Measurements from ENCODE around the gene RPS6KA5.
"Not testable (repeated sequence)": the region's sequence is repeated elsewhere in the genome, so short reads cannot be mapped to it uniquely, and the experiment has no call there.

Gene RPS6KA5

DNA sequence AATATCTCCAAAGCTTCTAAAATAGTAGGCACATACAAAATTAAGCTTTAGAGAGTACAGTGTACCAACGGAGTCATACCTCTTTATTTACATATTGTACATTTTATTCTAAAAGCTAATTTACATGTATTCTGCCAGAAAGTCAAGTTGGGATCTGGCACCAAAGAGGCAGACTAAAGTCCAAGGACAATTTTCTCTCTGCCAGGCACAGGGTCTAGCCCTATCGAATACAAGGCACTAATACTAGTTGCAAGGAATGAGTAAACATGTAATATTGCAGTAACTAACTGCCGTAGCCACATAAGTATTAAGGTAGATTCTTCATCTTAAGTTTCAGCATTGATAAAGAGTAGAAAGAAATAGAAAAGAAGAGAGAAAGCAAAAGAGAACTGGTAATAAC lies 93.9 kb downstream of the RPS6KA5 start:
- no peak overlapping the region for H3K27ac Mint-ChIP-seq
- H3K27me3 Mint-ChIP-seq: no peaks in the 10 kb centered on the region
- H3K9me3 Mint-ChIP-seq: no peaks in the 10 kb centered on the region
- H3K36me3 Mint-ChIP-seq (ENCODE audit: low read depth): peaks cover 26% of the 10 kb centered on the region
- no peak overlapping the region for H3K4me3 Mint-ChIP-seq
- H3K4me1 Mint-ChIP-seq (ENCODE audit: low read depth): peaks cover 37% of the 10 kb centered on the region

- Mint-ChIP-seq H3K36me3 (ENCODE audit: low read depth) (peaks cover 27% of the 10 kb centered on the region), H3K4me1 (ENCODE audit: low read depth) (peaks cover 31% of the 10 kb centered on the region), H3K9me3 (no peaks in the 10 kb centered on the region), H3K27ac (no peak overlapping the region), H3K27me3 (no peaks in the 10 kb centered on the region), H3K4me3 (no peak overlapping the region)
Measured at GRCh38 chr14:90965765-90966164, 94.7 kb downstream of the RPS6KA5 start.

DNA sequence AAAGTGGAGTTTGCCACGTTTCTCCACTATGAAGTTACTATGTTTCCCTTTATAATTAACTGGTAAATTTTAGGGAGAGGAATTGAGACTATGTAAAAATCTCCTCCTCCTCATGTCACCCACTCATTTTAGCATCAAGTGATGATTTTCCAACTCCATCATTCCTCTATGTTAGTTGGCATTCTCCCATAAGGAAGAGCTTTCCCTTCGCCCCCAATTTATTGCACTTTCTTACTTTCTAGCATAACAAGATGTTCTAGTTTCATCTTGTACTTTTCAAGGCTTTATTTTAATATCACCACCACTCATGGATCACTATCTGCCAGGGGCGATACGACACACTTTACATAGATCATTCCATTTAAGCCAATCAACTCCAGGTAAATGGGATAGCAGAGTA lies 97.1 kb downstream of the RPS6KA5 start:
- H3K27me3 Mint-ChIP-seq: no peaks in the 10 kb centered on the region
- no peak overlapping the region for H3K4me3 Mint-ChIP-seq
- H3K27ac Mint-ChIP-seq: no peak overlapping the region
- H3K4me1 Mint-ChIP-seq (ENCODE audit: low read depth): peaks cover 7% of the 10 kb centered on the region
- H3K36me3 Mint-ChIP-seq (ENCODE audit: low read depth): peaks cover 34% of the 10 kb centered on the region
- no peaks in the 10 kb centered on the region for H3K9me3 Mint-ChIP-seq

DNA sequence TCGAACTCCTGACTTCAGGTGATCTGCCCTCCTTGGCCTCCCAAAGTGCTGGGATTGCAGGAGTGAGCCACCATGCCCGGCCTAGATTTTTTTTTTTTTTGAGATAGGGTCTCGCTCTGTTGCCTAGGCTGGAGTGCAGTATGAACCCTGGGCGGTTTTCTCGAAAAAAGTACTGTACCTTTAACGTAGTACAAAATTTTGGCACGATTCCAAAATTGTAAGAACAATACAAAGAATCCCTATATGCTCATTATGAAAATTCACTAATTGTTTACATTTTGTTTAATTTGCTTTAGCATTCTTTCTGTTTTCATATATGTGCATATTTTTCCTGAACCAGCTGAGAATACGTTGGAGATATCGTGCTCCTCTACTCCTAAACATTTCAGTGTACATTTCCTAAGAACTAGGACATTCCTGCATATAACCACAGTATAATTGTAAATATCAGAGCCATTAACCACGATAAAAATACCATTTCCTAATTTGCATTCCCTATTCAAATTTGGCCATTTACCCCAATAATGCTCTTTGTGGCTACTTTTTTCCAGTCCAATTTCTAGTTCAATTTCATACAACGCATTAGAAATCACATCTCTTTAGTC lies 97.8 kb downstream of the RPS6KA5 start:
- peaks cover 35% of the 10 kb centered on the region for H3K36me3 Mint-ChIP-seq (ENCODE audit: low read depth)
- no peaks in the 10 kb centered on the region for H3K9me3 Mint-ChIP-seq
- H3K27ac Mint-ChIP-seq: no peak overlapping the region
- no peak overlapping the region for H3K4me3 Mint-ChIP-seq
- no peaks in the 10 kb centered on the region for H3K4me1 Mint-ChIP-seq (ENCODE audit: low read depth)
- no peaks in the 10 kb centered on the region for H3K27me3 Mint-ChIP-seq

- Mint-ChIP-seq H3K27me3 (no peaks in the 10 kb centered on the region), H3K27ac (no peak overlapping the region), H3K4me3 (no peak overlapping the region), H3K4me1 (ENCODE audit: low read depth) (no peaks in the 10 kb centered on the region), H3K9me3 (peaks cover 5% of the 10 kb centered on the region), H3K36me3 (ENCODE audit: low read depth) (peaks cover 45% of the 10 kb centered on the region)
Measured at GRCh38 chr14:90960818-90961217, 99.6 kb downstream of the RPS6KA5 start.

DNA sequence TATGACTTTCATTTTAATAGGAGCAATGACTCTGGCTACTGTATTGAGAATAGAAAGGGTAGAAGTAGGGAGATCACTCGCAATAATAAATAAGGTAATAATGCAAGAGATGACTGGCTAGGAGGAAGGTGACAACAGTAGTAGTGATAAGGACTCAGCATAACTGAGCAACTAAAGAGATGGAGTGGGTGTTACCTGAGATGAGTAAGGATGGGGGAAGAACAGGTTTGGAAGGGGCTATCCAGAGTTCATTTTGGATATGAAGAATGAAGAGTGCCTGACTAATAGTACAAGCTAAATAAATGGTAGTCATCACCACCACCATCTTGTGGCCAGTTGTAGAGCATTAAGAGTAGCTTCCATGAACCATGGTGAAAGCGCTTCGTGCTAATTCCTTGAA lies 101.1 kb downstream of the RPS6KA5 start:
- peaks cover 52% of the 10 kb centered on the region for H3K36me3 Mint-ChIP-seq (ENCODE audit: low read depth)
- H3K27me3 Mint-ChIP-seq: no peaks in the 10 kb centered on the region
- peaks cover 14% of the 10 kb centered on the region for H3K9me3 Mint-ChIP-seq
- H3K4me1 Mint-ChIP-seq (ENCODE audit: low read depth): no peaks in the 10 kb centered on the region
- no peak overlapping the region for H3K27ac Mint-ChIP-seq
- H3K4me3 Mint-ChIP-seq: no peak overlapping the region

DNA sequence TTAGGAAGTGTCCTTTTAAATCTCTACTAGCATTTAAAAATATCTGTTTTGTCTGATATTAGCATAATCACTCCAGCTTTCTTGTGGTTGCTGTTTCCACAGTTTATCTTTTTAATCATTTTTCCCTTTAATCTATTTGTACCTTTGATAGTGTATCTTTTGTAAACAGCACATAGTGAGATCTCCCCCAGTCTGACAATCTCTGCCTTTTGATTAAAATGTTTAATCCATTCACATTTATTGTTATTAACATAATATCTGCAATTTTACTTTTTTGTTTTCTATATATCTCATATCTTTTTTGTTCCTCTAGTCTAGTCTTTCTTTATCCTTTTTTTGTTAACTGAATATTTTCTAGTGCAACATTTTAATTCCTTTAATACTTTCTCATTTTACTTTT lies 104.2 kb downstream of the RPS6KA5 start:
- Mint-ChIP-seq H3K4me1 (ENCODE audit: low read depth) (no peaks in the 10 kb centered on the region), H3K36me3 (ENCODE audit: low read depth) (peaks cover 52% of the 10 kb centered on the region), H3K27ac (no peak overlapping the region), H3K4me3 (no peak overlapping the region), H3K27me3 (no peaks in the 10 kb centered on the region), H3K9me3 (peaks cover 26% of the 10 kb centered on the region)

GRCh38 chr14:90953643-90954042 lies 106.8 kb downstream of the RPS6KA5 start:
- H3K27ac Mint-ChIP-seq; H3K4me1 Mint-ChIP-seq (ENCODE audit: low read depth); H3K27me3 Mint-ChIP-seq; H3K4me3 Mint-ChIP-seq: not testable (repeated sequence)
- peaks cover 38% of the 10 kb centered on the region for H3K36me3 Mint-ChIP-seq (ENCODE audit: low read depth)
- H3K9me3 Mint-ChIP-seq: peaks cover 26% of the 10 kb centered on the region

DNA sequence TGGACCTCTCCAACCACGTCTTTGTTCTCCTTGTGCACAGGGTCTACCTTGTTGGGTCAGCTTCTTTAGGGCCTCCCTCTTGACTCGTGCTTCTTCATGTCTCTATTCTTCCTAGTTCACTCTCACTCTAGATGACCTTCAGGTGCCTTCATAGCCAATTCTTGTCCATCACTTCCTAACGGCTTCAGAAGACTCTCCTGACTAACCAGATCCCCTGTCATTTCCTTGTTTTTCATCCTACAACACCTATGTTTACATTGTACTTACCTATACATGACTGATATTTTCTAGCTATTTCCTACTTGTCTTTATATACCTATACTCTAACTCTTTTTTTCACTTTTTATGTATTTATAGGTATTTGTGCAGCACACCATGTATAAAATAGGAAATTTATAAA lies 117.1 kb downstream of the RPS6KA5 start:
- Mint-ChIP-seq H3K27ac (no peak overlapping the region), H3K27me3 (no peaks in the 10 kb centered on the region), H3K4me3 (no peak overlapping the region), H3K9me3 (peaks cover 14% of the 10 kb centered on the region), H3K4me1 (ENCODE audit: low read depth) (no peaks in the 10 kb centered on the region), H3K36me3 (ENCODE audit: low read depth) (peaks cover 59% of the 10 kb centered on the region)

- H3K27me3 Mint-ChIP-seq: no peaks in the 10 kb centered on the region
- H3K4me3 Mint-ChIP-seq: no peak overlapping the region
- H3K27ac Mint-ChIP-seq: no peak overlapping the region
- H3K9me3 Mint-ChIP-seq: peaks cover 15% of the 10 kb centered on the region
- H3K4me1 Mint-ChIP-seq (ENCODE audit: low read depth): no peaks in the 10 kb centered on the region
- peaks cover 68% of the 10 kb centered on the region for H3K36me3 Mint-ChIP-seq (ENCODE audit: low read depth)
Measured at GRCh38 chr14:90942511-90942910, 117.9 kb downstream of the RPS6KA5 start.

DNA sequence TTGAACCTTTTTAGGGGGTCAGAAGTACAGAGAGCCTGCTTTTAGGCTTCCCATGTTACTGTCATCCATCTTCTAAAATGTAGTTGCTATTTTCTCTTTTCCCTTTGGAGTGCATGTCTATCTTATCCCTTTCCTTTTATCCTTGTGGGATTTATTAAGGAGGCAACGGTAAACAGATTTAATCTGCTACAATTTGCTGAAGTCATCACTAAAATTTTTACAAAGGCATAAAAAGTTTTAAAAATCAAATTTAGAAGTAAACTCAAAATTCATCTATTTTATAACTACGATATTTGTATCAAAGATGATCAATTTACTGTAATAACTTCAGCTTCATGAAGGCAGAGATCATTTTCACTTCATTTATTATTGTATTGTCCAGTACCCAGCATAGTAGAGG lies 118.7 kb downstream of the RPS6KA5 start:
- Mint-ChIP-seq H3K36me3 (ENCODE audit: low read depth) (peaks cover 74% of the 10 kb centered on the region), H3K4me3 (no peak overlapping the region), H3K4me1 (ENCODE audit: low read depth) (no peaks in the 10 kb centered on the region), H3K9me3 (peaks cover 22% of the 10 kb centered on the region), H3K27ac (no peak overlapping the region), H3K27me3 (no peaks in the 10 kb centered on the region)

DNA sequence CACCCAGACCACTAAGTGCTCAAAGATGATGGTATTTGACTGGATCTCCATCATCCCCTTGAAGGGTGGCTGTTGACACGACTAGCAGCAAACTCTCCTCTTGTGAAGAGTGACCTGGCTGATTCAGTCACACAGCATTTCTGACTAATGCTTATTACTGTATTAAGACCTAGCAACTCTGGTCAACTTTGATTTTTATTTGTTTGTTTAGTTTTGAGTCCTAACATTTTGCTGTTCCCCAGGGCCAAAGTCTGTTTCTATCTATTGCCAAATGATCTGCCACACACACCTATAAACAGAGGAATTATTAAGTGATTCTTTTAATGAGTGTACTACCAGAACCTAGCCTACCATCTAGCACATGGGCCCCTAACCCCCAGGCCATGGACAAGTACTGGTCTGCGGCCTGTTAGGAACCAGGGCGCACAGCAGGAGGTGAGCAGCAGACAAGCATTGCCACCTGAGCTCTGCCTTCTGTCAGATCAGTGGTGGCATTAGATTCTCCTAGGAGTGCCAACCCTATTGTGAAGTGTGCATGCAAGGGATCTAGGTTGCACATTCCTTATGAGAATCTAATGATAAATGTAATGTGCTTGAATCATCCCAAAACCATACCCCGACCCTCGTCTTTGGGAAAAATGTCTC lies 120.0 kb downstream of the RPS6KA5 start:
- Mint-ChIP-seq H3K36me3 (ENCODE audit: low read depth) (peaks cover 67% of the 10 kb centered on the region), H3K27ac (no peak overlapping the region), H3K9me3 (peaks cover 22% of the 10 kb centered on the region), H3K4me1 (ENCODE audit: low read depth) (no peaks in the 10 kb centered on the region), H3K27me3 (no peaks in the 10 kb centered on the region), H3K4me3 (no peak overlapping the region)

GRCh38 chr14:90939252-90939795 lies 121.1 kb downstream of the RPS6KA5 start:
- H3K4me3 Mint-ChIP-seq; H3K4me1 Mint-ChIP-seq (ENCODE audit: low read depth): not testable (repeated sequence)
- peaks cover 67% of the 10 kb centered on the region for H3K36me3 Mint-ChIP-seq (ENCODE audit: low read depth)

DNA sequence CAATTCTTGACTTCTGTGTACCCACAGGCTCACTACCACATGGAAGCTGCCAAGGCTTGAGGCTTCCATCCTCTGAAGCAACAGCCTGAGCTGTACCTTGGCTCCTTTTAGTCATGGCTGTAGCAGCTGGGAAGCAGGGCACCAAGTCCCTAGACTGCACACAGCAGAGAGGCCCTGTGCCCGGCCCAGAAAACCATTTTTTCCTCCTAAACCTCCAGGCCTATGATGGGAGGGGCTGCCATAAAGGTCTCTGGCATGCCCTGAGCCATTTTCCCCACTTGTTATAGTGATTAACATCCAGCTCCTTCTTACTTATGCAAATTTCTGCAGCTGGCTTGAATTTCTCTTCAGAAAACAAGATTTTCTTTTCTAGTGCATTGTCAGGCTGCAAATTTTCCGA lies 121.8 kb downstream of the RPS6KA5 start:
- no peak overlapping the region for H3K27ac Mint-ChIP-seq
- H3K9me3 Mint-ChIP-seq: peaks cover 22% of the 10 kb centered on the region
- H3K4me1 Mint-ChIP-seq (ENCODE audit: low read depth): no peaks in the 10 kb centered on the region
- H3K36me3 Mint-ChIP-seq (ENCODE audit: low read depth): peaks cover 64% of the 10 kb centered on the region
- H3K27me3 Mint-ChIP-seq: no peaks in the 10 kb centered on the region
- H3K4me3 Mint-ChIP-seq: no peak overlapping the region

More at GRCh38 chr14:90939252-90939795, 121.1 kb downstream of the RPS6KA5 start:
- H3K27ac Mint-ChIP-seq, H3K27me3 Mint-ChIP-seq: not testable (repeated sequence)
- peaks cover 22% of the 10 kb centered on the region for H3K9me3 Mint-ChIP-seq

GRCh38 chr14:90936757-90937440 lies 123.5 kb downstream of the RPS6KA5 start:
- H3K4me3 Mint-ChIP-seq: no peak overlapping the region
- H3K9me3 Mint-ChIP-seq: peaks cover 22% of the 10 kb centered on the region
- H3K4me1 Mint-ChIP-seq (ENCODE audit: low read depth): no peaks in the 10 kb centered on the region
- no peaks in the 10 kb centered on the region for H3K27me3 Mint-ChIP-seq
- no peak overlapping the region for H3K27ac Mint-ChIP-seq
- H3K36me3 Mint-ChIP-seq (ENCODE audit: low read depth): peaks cover 52% of the 10 kb centered on the region

All from stimulated activated naive CD8-positive, alpha-beta T cell treated with anti-CD3 and anti-CD28 coated beads, Interleukin-15, Interleukin-2, amounts not matched to agents 100 ng/mL and 50 ng/mL, for 24 hours (primary cell).